Nephron (organoid): ENCODE data around the gene ARHGEF28.

ENCODE experiments used
- H3K27ac Mint-ChIP-seq, 3 experiments: 2 replicates each; pipeline ENCODE4 v1.8.0; 2020; ENCODE audit warnings: mixed read lengths in 3 of 3, mild to moderate bottlenecking in 2 of 3, moderate library complexity in 1 of 3
- H3K27me3 Mint-ChIP-seq: 2 replicates; pipeline ENCODE4 v1.8.0; 2021; ENCODE audit warnings: low read depth, mild to moderate bottlenecking, moderate library complexity, mixed read lengths
- H3K36me3 Mint-ChIP-seq: 2 replicates; pipeline ENCODE4 v1.8.0; 2020; ENCODE audit warnings: low read depth, mixed read lengths
- H3K4me1 Mint-ChIP-seq: 2 replicates; pipeline ENCODE4 v1.8.0; 2020; ENCODE audit warnings: mixed read lengths
- H3K4me3 Mint-ChIP-seq, 3 experiments: 2 replicates each; pipeline ENCODE4 v1.8.0; 2020; ENCODE audit warnings: mild to moderate bottlenecking in 3 of 3, mixed read lengths in 3 of 3, moderate library complexity in 2 of 3
- H3K9me3 Mint-ChIP-seq: 2 replicates; pipeline ENCODE4 v1.8.0; 2020; ENCODE audit warnings: mixed read lengths
- TF ChIP-seq, protein P1 (sequence below), 3 experiments: fragments of 200-600 bp; sonication (generic); IDR thresholded peaks; one replicate each; pipeline ENCODE4 v1.5.0; 2021; ENCODE audit warnings: antibody characterized with exemption in 3 of 3; ENCODE audit not compliant: unreplicated experiment in 3 of 3

The ARHGEF28 gene, protein sequence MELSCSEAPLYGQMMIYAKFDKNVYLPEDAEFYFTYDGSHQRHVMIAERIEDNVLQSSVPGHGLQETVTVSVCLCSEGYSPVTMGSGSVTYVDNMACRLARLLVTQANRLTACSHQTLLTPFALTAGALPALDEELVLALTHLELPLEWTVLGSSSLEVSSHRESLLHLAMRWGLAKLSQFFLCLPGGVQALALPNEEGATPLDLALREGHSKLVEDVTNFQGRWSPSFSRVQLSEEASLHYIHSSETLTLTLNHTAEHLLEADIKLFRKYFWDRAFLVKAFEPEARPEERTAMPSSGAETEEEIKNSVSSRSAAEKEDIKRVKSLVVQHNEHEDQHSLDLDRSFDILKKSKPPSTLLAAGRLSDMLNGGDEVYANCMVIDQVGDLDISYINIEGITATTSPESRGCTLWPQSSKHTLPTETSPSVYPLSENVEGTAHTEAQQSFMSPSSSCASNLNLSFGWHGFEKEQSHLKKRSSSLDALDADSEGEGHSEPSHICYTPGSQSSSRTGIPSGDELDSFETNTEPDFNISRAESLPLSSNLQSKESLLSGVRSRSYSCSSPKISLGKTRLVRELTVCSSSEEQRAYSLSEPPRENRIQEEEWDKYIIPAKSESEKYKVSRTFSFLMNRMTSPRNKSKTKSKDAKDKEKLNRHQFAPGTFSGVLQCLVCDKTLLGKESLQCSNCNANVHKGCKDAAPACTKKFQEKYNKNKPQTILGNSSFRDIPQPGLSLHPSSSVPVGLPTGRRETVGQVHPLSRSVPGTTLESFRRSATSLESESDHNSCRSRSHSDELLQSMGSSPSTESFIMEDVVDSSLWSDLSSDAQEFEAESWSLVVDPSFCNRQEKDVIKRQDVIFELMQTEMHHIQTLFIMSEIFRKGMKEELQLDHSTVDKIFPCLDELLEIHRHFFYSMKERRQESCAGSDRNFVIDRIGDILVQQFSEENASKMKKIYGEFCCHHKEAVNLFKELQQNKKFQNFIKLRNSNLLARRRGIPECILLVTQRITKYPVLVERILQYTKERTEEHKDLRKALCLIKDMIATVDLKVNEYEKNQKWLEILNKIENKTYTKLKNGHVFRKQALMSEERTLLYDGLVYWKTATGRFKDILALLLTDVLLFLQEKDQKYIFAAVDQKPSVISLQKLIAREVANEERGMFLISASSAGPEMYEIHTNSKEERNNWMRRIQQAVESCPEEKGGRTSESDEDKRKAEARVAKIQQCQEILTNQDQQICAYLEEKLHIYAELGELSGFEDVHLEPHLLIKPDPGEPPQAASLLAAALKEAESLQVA (N-terminal part only)

DNA sequence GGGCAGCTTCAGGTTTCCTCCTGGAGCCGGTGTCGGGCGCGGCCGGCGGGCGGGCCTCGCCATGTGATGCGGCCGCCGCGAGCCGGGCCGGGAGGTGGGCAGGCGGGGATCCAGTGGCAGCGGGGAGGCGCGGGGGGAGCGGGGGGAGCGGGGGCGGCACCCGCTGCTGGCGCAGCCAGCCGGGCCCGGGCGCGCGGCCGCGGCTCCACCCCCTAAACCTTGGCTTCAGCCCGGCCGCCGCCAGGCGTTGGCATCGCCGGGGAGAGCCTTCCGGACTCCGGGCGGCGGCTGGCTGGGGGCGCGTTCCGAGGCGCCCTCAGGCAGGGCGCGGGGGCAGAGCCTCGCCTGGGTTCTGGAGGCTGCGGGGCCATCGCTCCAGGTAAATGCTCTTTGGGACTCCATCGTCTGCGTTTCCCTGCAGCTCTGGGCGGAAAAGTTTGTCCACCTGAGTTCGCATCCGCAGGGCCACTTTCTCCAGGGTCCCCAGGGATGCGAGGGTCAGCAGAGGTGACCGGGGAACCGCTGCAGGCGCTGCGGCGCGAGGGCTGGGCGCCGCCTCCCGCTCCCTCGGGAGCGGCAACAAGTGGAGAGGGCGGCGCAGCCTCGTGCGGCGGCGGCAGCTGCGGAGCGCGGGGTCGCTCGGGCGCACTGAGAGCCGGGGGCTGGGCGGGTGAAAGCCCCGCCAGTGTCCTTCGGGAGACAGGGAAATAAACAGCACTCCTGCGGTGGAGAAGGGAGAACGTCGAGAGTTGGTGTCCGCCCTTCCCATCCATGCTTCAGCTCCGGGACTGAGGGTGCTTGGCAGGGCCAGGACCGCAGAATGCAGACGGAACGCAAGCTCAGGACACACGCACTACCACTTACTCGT lies at the start of gene ARHGEF28:
Gene ARHGEF28, plus strand, starts transcription at position 253 of the 868 bp plus-strand sequence. CDS start 58,656 bp downstream, outside the sequence.
- Mint-ChIP-seq H3K36me3 (no peaks in the 10 kb centered on the region), H3K4me3 (peak within 1 kb of the TSS; percentile 79 to 86 (median 85)), H3K27me3 (peaks cover 59% of the 10 kb centered on the region), H3K9me3 (no peaks in the 10 kb centered on the region), H3K27ac (peak within 1 kb of the TSS in 1 of 3 experiments; percentile 61), H3K4me1 (peaks cover 4% of the 10 kb centered on the region)
- TF ChIP-seq, protein P1, sequence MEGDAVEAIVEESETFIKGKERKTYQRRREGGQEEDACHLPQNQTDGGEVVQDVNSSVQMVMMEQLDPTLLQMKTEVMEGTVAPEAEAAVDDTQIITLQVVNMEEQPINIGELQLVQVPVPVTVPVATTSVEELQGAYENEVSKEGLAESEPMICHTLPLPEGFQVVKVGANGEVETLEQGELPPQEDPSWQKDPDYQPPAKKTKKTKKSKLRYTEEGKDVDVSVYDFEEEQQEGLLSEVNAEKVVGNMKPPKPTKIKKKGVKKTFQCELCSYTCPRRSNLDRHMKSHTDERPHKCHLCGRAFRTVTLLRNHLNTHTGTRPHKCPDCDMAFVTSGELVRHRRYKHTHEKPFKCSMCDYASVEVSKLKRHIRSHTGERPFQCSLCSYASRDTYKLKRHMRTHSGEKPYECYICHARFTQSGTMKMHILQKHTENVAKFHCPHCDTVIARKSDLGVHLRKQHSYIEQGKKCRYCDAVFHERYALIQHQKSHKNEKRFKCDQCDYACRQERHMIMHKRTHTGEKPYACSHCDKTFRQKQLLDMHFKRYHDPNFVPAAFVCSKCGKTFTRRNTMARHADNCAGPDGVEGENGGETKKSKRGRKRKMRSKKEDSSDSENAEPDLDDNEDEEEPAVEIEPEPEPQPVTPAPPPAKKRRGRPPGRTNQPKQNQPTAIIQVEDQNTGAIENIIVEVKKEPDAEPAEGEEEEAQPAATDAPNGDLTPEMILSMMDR (IDR thresholded peaks at IDR 0.05; ENCODE audit: unreplicated experiment in 3 of 3): no peak

DNA sequence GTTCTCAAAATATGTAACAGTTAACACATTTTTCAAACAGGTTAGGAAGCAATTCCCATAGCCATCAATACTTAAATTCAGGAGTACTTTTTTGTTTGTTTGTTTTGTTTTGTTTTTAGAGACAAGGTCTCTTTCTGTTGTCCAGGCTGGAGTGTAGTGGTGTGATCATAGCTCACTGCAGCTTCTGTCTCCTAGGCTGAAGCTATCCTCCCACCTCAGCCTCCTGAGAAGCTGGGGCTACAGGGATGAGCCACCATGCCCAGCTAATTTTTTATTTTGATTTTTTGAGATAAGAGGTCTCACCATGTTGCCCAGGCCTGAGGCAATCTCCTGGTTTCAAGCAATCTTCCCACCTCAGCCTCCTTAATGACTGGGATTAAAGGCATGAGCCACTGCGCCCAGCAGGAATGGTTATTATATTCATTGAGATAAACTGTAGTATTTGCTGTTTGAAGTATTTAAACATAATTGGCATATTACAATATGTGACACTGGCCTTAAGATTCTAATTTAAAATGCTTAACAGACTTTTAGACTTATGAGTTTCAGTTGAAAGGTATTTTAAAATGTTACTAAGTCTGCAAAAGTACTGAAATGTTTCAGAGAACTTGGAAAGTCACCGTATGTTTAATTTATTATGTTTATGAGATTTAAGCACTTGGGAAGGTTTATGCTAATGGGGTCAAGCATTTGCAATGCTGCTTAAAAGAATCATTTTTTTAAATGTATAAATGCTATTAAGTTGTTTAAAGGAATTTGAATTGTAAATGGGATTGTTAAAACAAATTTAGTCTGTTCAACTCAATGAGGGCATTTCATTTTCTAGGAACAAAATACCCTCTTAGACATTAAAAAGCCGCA lies 43.5 kb upstream of the ARHGEF28 start:
- H3K4me1 Mint-ChIP-seq: no peaks in the 10 kb centered on the region
- peaks cover 22% of the 10 kb centered on the region for H3K36me3 Mint-ChIP-seq
- H3K9me3 Mint-ChIP-seq: no peaks in the 10 kb centered on the region
- no peak overlapping the region for H3K4me3 Mint-ChIP-seq
- H3K27me3 Mint-ChIP-seq: no peaks in the 10 kb centered on the region
- H3K27ac Mint-ChIP-seq: no peak overlapping the region
- TF ChIP-seq, protein P1 (IDR thresholded peaks at IDR 0.05; ENCODE audit: unreplicated experiment in 3 of 3): no peak

DNA sequence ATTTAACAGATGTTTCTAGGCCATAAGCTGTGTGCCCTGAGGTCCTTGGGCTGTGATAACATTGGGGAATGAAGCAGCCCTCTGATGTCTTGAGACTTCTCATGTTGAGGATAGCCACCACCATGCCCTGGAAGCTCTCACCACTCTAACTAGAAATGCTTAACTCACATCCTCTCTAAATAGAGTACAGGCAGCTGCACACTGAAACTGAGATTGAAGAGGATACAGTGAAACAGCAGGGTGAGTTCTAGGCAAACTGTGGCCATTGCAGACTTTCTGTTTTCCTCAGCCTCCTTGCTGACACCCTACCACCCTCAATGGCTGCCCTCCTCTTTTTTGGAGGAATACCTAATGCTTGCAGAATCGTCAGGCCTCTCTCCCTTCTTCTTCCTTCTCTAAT lies 38.1 kb upstream of the ARHGEF28 start:
- Mint-ChIP-seq H3K4me3 (no peak overlapping the region), H3K27me3 (no peaks in the 10 kb centered on the region), H3K4me1 (no peaks in the 10 kb centered on the region), H3K9me3 (no peaks in the 10 kb centered on the region), H3K36me3 (no peaks in the 10 kb centered on the region), H3K27ac (no peak overlapping the region)
- TF ChIP-seq, protein P1 (IDR thresholded peaks at IDR 0.05; ENCODE audit: unreplicated experiment in 3 of 3): no peak

DNA sequence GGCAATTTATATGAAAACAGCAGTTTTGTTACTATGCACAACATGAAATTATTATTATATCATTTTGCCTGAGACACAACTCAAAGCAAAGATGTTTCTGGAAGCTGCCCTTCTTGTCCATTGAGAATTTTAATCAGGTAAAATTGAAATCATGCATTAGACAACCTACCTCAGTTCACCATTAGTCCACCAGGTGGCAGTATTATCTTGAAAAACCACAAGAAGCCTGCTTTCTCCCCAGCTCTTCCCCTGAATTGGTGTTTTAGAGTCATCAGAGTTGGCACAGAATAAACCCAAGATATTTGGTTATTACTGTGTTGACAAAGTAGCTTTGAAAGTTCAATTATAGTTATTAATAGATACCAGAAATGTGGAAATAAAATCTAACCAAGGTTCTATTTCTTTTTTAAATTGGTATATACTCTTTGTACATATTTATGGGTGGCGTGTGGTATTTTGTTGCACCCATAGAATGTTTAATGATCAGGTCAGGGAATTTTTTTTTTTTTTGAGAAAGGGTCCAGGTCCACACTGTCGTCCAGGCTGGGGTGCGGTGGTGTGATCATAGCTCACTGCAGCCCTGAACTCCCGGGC lies 34.8 kb upstream of the ARHGEF28 start:
- TF ChIP-seq, protein P1 (IDR thresholded peaks at IDR 0.05; ENCODE audit: unreplicated experiment in 3 of 3): peak; percentile 84 to 89 (median 89)
- H3K36me3 Mint-ChIP-seq: no peaks in the 10 kb centered on the region
- no peaks in the 10 kb centered on the region for H3K4me1 Mint-ChIP-seq
- no peaks in the 10 kb centered on the region for H3K27me3 Mint-ChIP-seq
- H3K4me3 Mint-ChIP-seq: no peak overlapping the region
- H3K27ac Mint-ChIP-seq: no peak overlapping the region
- H3K9me3 Mint-ChIP-seq: no peaks in the 10 kb centered on the region
